ENCODE data around the gene COX10. TPM values are rescaled to one million over a fixed set of nuclear protein-coding genes. Genes with fewer than 3 reads are reported as not detected.
"Not testable (repeated sequence)": the region's sequence is repeated elsewhere in the genome, so short reads cannot be mapped to it uniquely, and the experiment has no call there.

Gene COX10
- total and polyA plus RNA-seq, 8 donors, result 7.6 to 40.4 (median 17.0) TPM

GRCh38 chr17:14161419-14161818 lies 92.1 kb downstream of the COX10 start:
- Histone ChIP-seq H3K36me3 (peaks cover 0 to 11% (median 4%) of the 10 kb centered on the region in 4 donors), H3K9me3 (no peaks in the 10 kb centered on the region), H3K4me3 (no peak overlapping the region), H3K4me1 (peaks cover 0 to 10% (median 3%) of the 10 kb centered on the region in 4 donors), H3K27me3 (no peaks in the 10 kb centered on the region), H3K27ac (no peak overlapping the region)
- intact Hi-C loops (cut with DNase I; ENCODE audit: low total_unique reads), result no loop called here
- no peak for TF ChIP-seq POLR2A (IDR thresholded peaks at IDR 0.05)
- no peak for TF ChIP-seq EP300 (IDR thresholded peaks at IDR 0.05)
- TF ChIP-seq, protein P1, sequence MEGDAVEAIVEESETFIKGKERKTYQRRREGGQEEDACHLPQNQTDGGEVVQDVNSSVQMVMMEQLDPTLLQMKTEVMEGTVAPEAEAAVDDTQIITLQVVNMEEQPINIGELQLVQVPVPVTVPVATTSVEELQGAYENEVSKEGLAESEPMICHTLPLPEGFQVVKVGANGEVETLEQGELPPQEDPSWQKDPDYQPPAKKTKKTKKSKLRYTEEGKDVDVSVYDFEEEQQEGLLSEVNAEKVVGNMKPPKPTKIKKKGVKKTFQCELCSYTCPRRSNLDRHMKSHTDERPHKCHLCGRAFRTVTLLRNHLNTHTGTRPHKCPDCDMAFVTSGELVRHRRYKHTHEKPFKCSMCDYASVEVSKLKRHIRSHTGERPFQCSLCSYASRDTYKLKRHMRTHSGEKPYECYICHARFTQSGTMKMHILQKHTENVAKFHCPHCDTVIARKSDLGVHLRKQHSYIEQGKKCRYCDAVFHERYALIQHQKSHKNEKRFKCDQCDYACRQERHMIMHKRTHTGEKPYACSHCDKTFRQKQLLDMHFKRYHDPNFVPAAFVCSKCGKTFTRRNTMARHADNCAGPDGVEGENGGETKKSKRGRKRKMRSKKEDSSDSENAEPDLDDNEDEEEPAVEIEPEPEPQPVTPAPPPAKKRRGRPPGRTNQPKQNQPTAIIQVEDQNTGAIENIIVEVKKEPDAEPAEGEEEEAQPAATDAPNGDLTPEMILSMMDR (IDR thresholded peaks at IDR 0.05), result no peak
- TF ChIP-seq POLR2AphosphoS5 (IDR thresholded peaks at IDR 0.05), result no peak
- DNase-seq, result no peak
- WGBS, 5 donors, result 71 to 93% (median 86%) methylated on average over 1 of the region's 1 CpG

GRCh38 chr17:14165616-14166015 lies 96.3 kb downstream of the COX10 start:
- DNase-seq, result no peak
- Histone ChIP-seq H3K4me3 (no peak overlapping the region), H3K9me3 (peaks cover 0 to 19% (median 8%) of the 10 kb centered on the region in 4 donors), H3K27ac (peak overlapping the region in 1 of 5 donors; percentile 27), H3K4me1 (peaks cover 0 to 10% (median 3%) of the 10 kb centered on the region in 4 donors), H3K27me3 (no peaks in the 10 kb centered on the region), H3K36me3 (peaks cover 0 to 10% (median 2%) of the 10 kb centered on the region in 4 donors)
- TF ChIP-seq POLR2AphosphoS5 (IDR thresholded peaks at IDR 0.05), result peak in 1 of 3 donors; percentile 31
- no peak for TF ChIP-seq EP300 (IDR thresholded peaks at IDR 0.05)
- intact Hi-C loops (cut with DNase I; ENCODE audit: low total_unique reads), result no loop called here
- WGBS, 5 donors, result 25 to 56% (median 43%) methylated on average over 1 of the region's 1 CpG

- H3K9me3 ChIP-seq, result peaks cover 0 to 19% (median 8%) of the 10 kb centered on the region in 4 donors
- H3K4me3 ChIP-seq; H3K36me3 ChIP-seq; H3K27ac ChIP-seq; intact Hi-C loops (cut with DNase I; ENCODE audit: low total_unique reads); H3K27me3 ChIP-seq; DNase-seq; H3K4me1 ChIP-seq: not testable (repeated sequence)
- 80 to 100% (median 92%) methylated on average over 1 of the region's 1 CpG for WGBS, 5 donors
Observed at GRCh38 chr17:14167831-14168230, 98.5 kb downstream of the COX10 start.

GRCh38 chr17:14168582-14168981 lies 99.3 kb downstream of the COX10 start:
- intact Hi-C loops (cut with DNase I; ENCODE audit: low total_unique reads), result no loop called here
- peaks cover 0 to 6% (median 0%) of the 10 kb centered on the region in 4 donors for H3K36me3 ChIP-seq
- H3K27ac ChIP-seq, result no peak overlapping the region
- no peaks in the 10 kb centered on the region for H3K27me3 ChIP-seq
- H3K4me1 ChIP-seq, result peaks cover 0 to 10% (median 3%) of the 10 kb centered on the region in 4 donors
- no peak overlapping the region for H3K4me3 ChIP-seq
- peaks cover 0 to 19% (median 8%) of the 10 kb centered on the region in 4 donors for H3K9me3 ChIP-seq
- no peak for DNase-seq
- 93 to 100% (median 97%) methylated on average over 3 of the region's 3 CpGs for WGBS, 5 donors
- TF ChIP-seq, protein P1 (IDR thresholded peaks at IDR 0.05), result no peak
- TF ChIP-seq POLR2A (IDR thresholded peaks at IDR 0.05) (no peak), POLR2AphosphoS5 (IDR thresholded peaks at IDR 0.05) (no peak), EP300 (IDR thresholded peaks at IDR 0.05) (no peak)

GRCh38 chr17:14169287-14169686 lies 100.0 kb downstream of the COX10 start:
- intact Hi-C loops (cut with DNase I; ENCODE audit: low total_unique reads), result no loop called here

More at GRCh38 chr17:14169287-14169686, 100.0 kb downstream of the COX10 start:
- H3K27ac ChIP-seq, result no peak overlapping the region
- TF ChIP-seq, protein P1 (IDR thresholded peaks at IDR 0.05), result no peak
- TF ChIP-seq EP300 (IDR thresholded peaks at IDR 0.05) (no peak), POLR2A (IDR thresholded peaks at IDR 0.05) (no peak), POLR2AphosphoS5 (IDR thresholded peaks at IDR 0.05) (no peak)
- peaks cover 0 to 10% (median 3%) of the 10 kb centered on the region in 4 donors for H3K4me1 ChIP-seq
- H3K36me3 ChIP-seq, result peaks cover 0 to 6% (median 0%) of the 10 kb centered on the region in 4 donors
- peaks cover 0 to 19% (median 8%) of the 10 kb centered on the region in 4 donors for H3K9me3 ChIP-seq
- H3K4me3 ChIP-seq, result no peak overlapping the region
- DNase-seq, result no peak
- WGBS, 5 donors, result 92 to 98% (median 94%) methylated on average over 2 of the region's 2 CpGs
- H3K27me3 ChIP-seq, result no peaks in the 10 kb centered on the region
